GM12875 (cell line): ENCODE data around the gene M1AP.
A peak's percentile ranks its signal among the peaks of the same experiment; 100 is the strongest.

Experiments used
- H3K4me3 ChIP-seq: one replicate; pipeline ENCODE4 v1.5.1; 2011; ENCODE audit warnings: low read depth, low read length, control low read depth
- TF ChIP-seq, protein P1 (sequence below): IDR thresholded peaks from 2 replicates; pipeline ENCODE4 v1.5.1; 2011; ENCODE audit warnings: low read depth, mild to moderate bottlenecking, control low read depth, inconsistent platforms, low read length, moderate library complexity, borderline replicate concordance; ENCODE audit not compliant: insufficient read depth

M1AP gene

DNA sequence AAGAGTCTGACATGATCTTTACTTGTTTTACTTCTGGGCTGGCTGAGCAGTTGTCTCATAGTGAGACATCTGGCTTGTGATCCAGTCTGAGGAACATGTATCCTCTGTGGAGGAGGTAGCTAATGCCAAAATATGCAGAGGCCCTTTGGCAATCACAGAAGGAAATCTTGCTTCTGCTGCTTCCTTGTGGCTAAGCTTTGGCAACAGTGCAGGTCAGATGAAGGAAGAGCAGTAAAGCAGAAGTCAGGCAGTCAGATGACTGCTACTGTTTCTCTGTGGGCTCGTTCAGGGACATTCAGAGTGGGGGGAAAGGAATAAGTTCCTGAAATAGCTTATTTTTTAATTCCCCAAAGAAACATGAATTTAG lies 71.3 kb downstream of the M1AP start:
- TF ChIP-seq, protein P1, sequence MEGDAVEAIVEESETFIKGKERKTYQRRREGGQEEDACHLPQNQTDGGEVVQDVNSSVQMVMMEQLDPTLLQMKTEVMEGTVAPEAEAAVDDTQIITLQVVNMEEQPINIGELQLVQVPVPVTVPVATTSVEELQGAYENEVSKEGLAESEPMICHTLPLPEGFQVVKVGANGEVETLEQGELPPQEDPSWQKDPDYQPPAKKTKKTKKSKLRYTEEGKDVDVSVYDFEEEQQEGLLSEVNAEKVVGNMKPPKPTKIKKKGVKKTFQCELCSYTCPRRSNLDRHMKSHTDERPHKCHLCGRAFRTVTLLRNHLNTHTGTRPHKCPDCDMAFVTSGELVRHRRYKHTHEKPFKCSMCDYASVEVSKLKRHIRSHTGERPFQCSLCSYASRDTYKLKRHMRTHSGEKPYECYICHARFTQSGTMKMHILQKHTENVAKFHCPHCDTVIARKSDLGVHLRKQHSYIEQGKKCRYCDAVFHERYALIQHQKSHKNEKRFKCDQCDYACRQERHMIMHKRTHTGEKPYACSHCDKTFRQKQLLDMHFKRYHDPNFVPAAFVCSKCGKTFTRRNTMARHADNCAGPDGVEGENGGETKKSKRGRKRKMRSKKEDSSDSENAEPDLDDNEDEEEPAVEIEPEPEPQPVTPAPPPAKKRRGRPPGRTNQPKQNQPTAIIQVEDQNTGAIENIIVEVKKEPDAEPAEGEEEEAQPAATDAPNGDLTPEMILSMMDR: no peak
- H3K4me3 ChIP-seq: no peak overlapping the region

DNA sequence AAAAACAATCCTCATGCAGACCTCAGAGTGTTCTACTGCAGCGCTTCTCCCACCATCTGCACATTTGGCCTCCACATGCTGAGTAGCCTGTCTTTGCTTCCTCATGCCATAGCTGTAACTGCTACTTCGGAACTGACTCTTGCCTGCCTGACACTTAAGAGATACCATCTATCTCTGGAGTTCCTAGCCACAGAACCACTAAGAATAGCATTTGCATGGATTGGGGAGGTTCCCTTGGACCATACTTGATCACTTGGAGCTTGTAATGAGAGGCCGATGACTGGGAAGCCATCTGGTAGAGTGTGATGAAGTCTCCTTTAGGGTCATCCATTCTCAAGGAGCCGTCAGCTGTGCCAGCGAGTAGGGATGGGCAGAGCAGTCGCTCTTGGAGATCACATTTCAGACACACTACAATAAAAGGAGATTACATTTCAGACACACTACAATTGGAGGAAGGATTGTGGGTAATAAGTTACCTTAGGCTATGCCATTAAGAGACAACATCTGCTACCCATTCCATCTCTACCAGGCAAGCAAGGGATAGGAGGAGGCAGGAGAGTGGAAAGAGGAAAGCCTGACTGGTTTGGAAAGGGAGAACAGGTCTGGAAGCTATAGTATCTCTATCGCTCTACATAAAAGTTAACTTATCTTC lies 71.8 kb downstream of the M1AP start:
- H3K4me3 ChIP-seq: no peak overlapping the region
- TF ChIP-seq, protein P1: no peak

DNA sequence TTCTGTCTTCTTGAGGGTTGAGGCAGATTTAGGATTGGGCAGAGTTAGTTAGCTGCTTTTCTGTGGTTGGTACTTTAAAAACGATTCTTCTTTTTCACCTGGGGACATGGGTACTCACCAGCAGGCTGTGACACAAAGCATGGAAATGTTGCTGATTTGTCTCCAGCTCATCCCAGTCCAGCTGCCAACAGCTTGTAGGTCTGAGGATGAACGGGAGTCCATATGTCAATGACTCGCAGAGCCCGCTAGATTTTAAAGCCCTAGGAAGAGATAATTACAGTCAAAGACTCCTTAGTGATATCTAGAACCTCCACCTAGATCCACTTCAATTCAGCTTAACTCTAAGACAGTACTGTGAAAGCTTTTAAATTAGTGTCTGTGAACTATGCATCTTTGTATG lies 72.8 kb downstream of the M1AP start:
- TF ChIP-seq, protein P1: no peak
- no peak overlapping the region for H3K4me3 ChIP-seq

GRCh38 chr2:74573747-74574562 lies 74.2 kb downstream of the M1AP start:
- no peak overlapping the region for H3K4me3 ChIP-seq
- TF ChIP-seq, protein P1: no peak

GRCh38 chr2:74572178-74572925 lies 75.8 kb downstream of the M1AP start:
- TF ChIP-seq, protein P1: peak; percentile 60
- no peak overlapping the region for H3K4me3 ChIP-seq

GRCh38 chr2:74571058-74571457 lies 77.1 kb downstream of the M1AP start:
- TF ChIP-seq, protein P1: no peak
- H3K4me3 ChIP-seq: no peak overlapping the region
